HG03575 (cell line): ENCODE data around the gene P4HA3.

ENCODE experiments used
- ATAC-seq: cut with Tn5 transposase; IDR thresholded peaks from one replicate; pipeline ENCODE4 v1.9.1; 2021; ENCODE audit not compliant: unreplicated experiment, insufficient number of reproducible peaks, low FRiP score; ENCODE audit errors: extremely low read depth

Gene P4HA3

GRCh38 chr11:74225565-74225964 lies 85.9 kb downstream of the P4HA3 start:
- ATAC-seq, result no peak

GRCh38 chr11:74221816-74222215 lies 89.6 kb downstream of the P4HA3 start:
- no peak for ATAC-seq

- no peak for ATAC-seq
Measured at GRCh38 chr11:74220376-74220775, 91.1 kb downstream of the P4HA3 start.
